Right lung (tissue), 5 donors: ENCODE measurements around the gene AKR1C2. TPM values are rescaled to one million over a fixed set of nuclear protein-coding genes. Genes with fewer than 3 reads are reported as not detected.

Source experiments
- polyA plus RNA-seq, 5 donors: library from polyadenylated mRNA; unstranded; fragments of 120-200 nt; gene quantifications; one replicate each; pipeline versions ENCODE4 v1.2.1 to v1.2.3, GENCODE V29; 2013; ENCODE audit warnings: inconsistent platforms in 1 of 5, low replicate concordance in 1 of 5; ENCODE audit not compliant: insufficient read length in 5 of 5, insufficient read depth in 1 of 5

AKR1C2 gene
- polyA plus RNA-seq, 5 donors = 3.3 to 9.5 (median 6.8) TPM

Other genes starting within 250 kb of the AKR1C2 start
- gene AKR1E2, start 177.7 kb downstream of the AKR1C2 start, polyA plus RNA-seq = 10 to 100 TPM in 1 of 5 donors, 1 to 10 TPM in 4; 4.6 to 12.7 (median 7.5) TPM
- 10 to 100 TPM in 2 of 5 donors, 1 to 10 TPM in 3; 7.2 to 11.2 (median 9.1) TPM for gene AKR1C1, start 40.4 kb downstream of the AKR1C2 start, polyA plus RNA-seq
- 1 to 10 TPM; 1.3 to 2.9 (median 2.1) TPM for gene AKR1C3, start 90.6 kb upstream of the AKR1C2 start, polyA plus RNA-seq
- not detected for gene AKR1C8, start 181.3 kb upstream of the AKR1C2 start, polyA plus RNA-seq
- gene AKR1C4, start 193.0 kb upstream of the AKR1C2 start, polyA plus RNA-seq = not detected